AG09319 (cell line): ENCODE measurements around the gene FAM3D.

Experiments used
- DNase-seq: peaks from one replicate; pipeline ENCODE4 v3.0.0-alpha.2; 2010; ENCODE audit warnings: low read depth; ENCODE audit errors: extremely low read depth
- TF ChIP-seq, protein P1 (sequence below): IDR thresholded peaks from 2 replicates; pipeline ENCODE4 v1.5.1; 2011; ENCODE audit warnings: low read depth, mild to moderate bottlenecking, inconsistent platforms, low read length, moderate library complexity

The FAM3D gene

GRCh38 chr3:58630710-58631092 is 35.9 kb downstream of the FAM3D start:
- TF ChIP-seq, protein P1, sequence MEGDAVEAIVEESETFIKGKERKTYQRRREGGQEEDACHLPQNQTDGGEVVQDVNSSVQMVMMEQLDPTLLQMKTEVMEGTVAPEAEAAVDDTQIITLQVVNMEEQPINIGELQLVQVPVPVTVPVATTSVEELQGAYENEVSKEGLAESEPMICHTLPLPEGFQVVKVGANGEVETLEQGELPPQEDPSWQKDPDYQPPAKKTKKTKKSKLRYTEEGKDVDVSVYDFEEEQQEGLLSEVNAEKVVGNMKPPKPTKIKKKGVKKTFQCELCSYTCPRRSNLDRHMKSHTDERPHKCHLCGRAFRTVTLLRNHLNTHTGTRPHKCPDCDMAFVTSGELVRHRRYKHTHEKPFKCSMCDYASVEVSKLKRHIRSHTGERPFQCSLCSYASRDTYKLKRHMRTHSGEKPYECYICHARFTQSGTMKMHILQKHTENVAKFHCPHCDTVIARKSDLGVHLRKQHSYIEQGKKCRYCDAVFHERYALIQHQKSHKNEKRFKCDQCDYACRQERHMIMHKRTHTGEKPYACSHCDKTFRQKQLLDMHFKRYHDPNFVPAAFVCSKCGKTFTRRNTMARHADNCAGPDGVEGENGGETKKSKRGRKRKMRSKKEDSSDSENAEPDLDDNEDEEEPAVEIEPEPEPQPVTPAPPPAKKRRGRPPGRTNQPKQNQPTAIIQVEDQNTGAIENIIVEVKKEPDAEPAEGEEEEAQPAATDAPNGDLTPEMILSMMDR, result no peak
- DNase-seq, result no peak

DNA sequence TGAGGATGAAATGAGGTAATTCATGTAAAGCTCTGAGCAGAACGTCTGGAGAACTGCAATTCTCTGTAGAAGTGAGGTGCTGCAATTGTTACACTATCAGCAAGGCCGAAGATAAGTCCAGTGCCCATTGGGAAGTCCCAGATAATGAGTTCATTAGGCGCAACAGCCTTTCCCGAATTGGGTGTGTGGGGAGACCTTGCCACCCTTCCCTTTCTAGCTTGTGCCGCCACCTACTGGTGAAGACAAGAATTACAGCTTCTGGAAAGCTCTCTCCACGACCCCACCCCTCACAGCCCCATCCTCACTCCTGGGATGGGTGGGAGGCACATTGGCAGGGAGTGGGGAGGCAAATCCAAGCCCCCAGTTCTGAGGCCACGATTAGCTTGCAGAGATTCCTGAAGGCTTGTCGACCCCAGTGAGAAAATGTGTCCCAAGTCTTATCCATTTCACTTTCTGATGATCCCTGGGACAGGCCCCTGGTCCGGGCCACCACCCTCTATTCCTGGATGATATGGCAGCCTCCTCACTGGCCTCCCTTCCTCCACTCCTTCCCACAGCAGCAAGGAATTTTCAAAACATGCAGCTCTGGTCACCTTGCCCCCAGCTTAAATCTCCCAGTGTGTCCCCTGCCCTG is 36.4 kb downstream of the FAM3D start:
- TF ChIP-seq, protein P1, result peak; percentile 80
- DNase-seq, result peak; percentile 39

GRCh38 chr3:58629629-58630028 is 36.9 kb downstream of the FAM3D start:
- TF ChIP-seq, protein P1, result no peak
- no peak for DNase-seq

DNA sequence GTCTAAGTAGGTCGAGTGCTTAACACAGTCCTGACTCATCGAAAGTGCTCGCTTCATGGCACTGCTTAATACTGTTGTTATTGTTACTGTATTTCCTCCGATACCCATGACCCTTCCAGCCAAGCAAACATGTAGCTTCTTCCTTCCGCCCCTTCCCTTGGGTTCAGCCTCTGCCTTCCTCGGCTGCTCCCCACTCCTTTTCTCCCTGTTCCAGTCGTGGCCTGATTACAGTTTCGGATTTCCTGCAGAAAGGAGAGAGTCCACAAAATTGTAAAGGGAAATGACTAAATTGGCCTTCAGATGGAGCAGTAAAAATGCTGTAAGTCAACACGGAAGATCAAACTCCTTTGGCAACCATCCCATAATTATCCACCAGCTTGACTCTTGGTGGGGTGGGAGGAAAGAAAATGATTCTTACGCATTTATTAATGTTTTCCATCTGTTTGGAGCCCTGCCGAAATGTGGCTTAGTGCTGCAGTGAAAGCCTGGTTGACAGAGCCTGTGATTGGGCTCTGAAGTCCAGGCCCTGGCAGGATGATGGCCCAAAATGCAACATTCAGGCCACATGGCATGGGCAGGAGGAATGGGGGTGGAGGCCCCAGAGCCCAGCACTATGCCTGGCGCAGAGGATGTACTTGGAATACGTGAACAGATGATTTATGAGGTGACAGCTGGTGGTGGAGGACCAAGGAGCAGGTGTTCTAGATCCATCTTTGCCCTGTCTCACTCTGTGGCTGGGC is 37.6 kb downstream of the FAM3D start:
- TF ChIP-seq, protein P1, result no peak
- peak; percentile 98 for DNase-seq

DNA sequence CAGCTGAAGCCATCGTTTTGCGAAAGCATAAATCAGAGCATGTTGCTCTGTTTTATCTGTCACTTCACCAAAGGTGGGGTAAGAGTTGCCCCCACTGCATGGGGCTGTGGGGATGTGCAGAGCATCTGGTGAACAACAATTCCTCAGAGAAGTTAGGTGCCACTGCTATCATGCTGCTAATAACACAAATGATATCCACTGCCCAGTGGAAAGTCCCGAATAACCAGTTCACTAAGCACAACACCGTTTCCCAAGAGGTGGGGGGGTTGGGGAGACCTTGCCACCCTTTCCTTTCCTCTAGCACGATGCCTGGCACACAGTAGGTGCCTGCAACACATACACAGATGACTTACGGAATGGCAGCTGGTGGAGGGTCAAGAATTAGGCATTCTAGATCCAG is 38.6 kb downstream of the FAM3D start:
- no peak for DNase-seq
- TF ChIP-seq, protein P1, result no peak

GRCh38 chr3:58627570-58627885 is 39.0 kb downstream of the FAM3D start:
- TF ChIP-seq, protein P1, result no peak
- DNase-seq, result no peak

DNA sequence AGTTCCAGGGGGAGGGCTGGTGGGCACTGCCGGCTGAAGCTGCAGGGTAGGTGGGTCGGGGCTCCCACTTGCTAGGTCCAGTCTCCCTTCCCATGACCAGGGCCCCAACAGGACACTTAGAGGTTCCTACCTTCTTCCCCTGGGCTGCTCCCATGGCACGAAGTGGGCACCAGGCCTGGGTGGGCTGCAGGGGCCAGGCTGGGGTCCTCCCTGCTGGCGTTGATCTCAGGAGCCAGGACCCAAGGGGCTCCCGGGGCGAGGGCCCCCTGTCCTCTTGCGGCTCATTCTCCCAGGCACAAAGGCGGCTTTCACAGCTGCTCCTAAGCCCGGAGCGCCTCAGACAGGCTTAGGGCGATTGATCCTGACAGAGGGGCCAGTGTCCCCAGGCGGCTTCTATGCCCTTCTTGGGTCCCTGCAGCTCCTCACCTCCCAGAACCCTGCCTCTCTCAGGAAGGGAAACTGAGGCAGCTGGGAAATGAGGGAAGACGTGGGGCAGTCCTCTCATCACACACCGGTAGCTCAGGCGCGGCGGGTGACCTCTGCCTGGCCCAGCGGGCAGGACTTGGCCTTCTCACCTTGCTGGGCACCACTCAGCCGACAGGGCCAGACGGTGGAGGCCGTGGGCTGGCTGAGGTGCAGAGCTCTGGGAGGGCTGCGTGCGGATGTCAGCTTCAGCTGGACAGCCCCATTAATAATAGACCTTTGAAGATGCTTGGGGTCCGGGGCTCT is 39.6 kb downstream of the FAM3D start:
- TF ChIP-seq, protein P1, result no peak
- DNase-seq, result no peak
